ENCODE measurements around the gene KRTAP16-1.
A peak's percentile ranks its signal among the peaks of the same experiment; 100 is the strongest.
"Not testable (repeated sequence)": the region's sequence is repeated elsewhere in the genome, so short reads cannot be mapped to it uniquely, and the experiment has no call there.

The KRTAP16-1 gene

GRCh38 chr17:41308918-41309359 lies at the start of gene KRTAP16-1:
KRTAP16-1 (minus strand) TSS chr17:41309309; CDS start chr17:41309253, 56 bp downstream.
- no peak for DNase-seq

- no peak for DNase-seq
These were observed 45.4 kb upstream of the KRTAP16-1 start for GRCh38 chr17:41354536-41354935.

- no peak for DNase-seq
These were observed 43.7 kb upstream of the KRTAP16-1 start for GRCh38 chr17:41352597-41353366.

- no peak for DNase-seq
These were observed 42.1 kb upstream of the KRTAP16-1 start for GRCh38 chr17:41351177-41351576.

- DNase-seq = not testable (repeated sequence)
These were observed 41.3 kb upstream of the KRTAP16-1 start, which contains the start of gene KRT33A for GRCh38 chr17:41350381-41350878. KRT33A (minus strand) TSS chr17:41350828; CDS start chr17:41350767, 61 bp downstream.

GRCh38 chr17:41347869-41348760 lies 39.0 kb upstream of the KRTAP16-1 start:
- no peak for DNase-seq

- DNase-seq = not testable (repeated sequence)
These were observed 37.3 kb upstream of the KRTAP16-1 start for GRCh38 chr17:41346421-41346820.

- no peak for DNase-seq
These were observed 36.9 kb upstream of the KRTAP16-1 start for GRCh38 chr17:41345992-41346391.

GRCh38 chr17:41343029-41343428 lies 33.9 kb upstream of the KRTAP16-1 start:
- no peak for DNase-seq

- DNase-seq = no peak
These were observed 32.1 kb upstream of the KRTAP16-1 start for GRCh38 chr17:41340934-41341861.

GRCh38 chr17:41340494-41340893 lies 31.4 kb upstream of the KRTAP16-1 start:
- DNase-seq = no peak

- DNase-seq = no peak
These were observed 30.6 kb upstream of the KRTAP16-1 start for GRCh38 chr17:41339571-41340172.

- DNase-seq = no peak
These were observed 29.9 kb upstream of the KRTAP16-1 start for GRCh38 chr17:41338961-41339485.

- DNase-seq = no peak
These were observed 26.6 kb upstream of the KRTAP16-1 start for GRCh38 chr17:41335747-41336146.

GRCh38 chr17:41334385-41335305 lies 25.5 kb upstream of the KRTAP16-1 start:
- DNase-seq = no peak

- DNase-seq = no peak
These were observed 24.7 kb upstream of the KRTAP16-1 start for GRCh38 chr17:41333836-41334235.

- DNase-seq = no peak
These were observed 24.0 kb upstream of the KRTAP16-1 start for GRCh38 chr17:41333098-41333497.

GRCh38 chr17:41332239-41332638 lies 23.1 kb upstream of the KRTAP16-1 start:
- DNase-seq = no peak

- DNase-seq = no peak
These were observed 22.5 kb upstream of the KRTAP16-1 start for GRCh38 chr17:41331606-41332005.

GRCh38 chr17:41329279-41329948 lies 20.3 kb upstream of the KRTAP16-1 start:
- DNase-seq = peak; percentile 1

Data from NCI-H526 treated with DMSO at 0.1 percent for 48 hours (cell line).